Bronchus fibroblast of lung (primary cell): Measurements from ENCODE around the gene OR11H7. TPM values are rescaled to one million over a fixed set of nuclear protein-coding genes. Genes with fewer than 3 reads are reported as not detected.

Experiments
- total RNA-seq: library from RNA; depleted of rRNA; stranded (reverse); fragments of >200 nt; gene quantifications from 2 replicates; pipeline ENCODE4 v1.2.3, GENCODE V29; 2015

The OR11H7 gene
- total RNA-seq = not detected in 2 replicates

DNA sequence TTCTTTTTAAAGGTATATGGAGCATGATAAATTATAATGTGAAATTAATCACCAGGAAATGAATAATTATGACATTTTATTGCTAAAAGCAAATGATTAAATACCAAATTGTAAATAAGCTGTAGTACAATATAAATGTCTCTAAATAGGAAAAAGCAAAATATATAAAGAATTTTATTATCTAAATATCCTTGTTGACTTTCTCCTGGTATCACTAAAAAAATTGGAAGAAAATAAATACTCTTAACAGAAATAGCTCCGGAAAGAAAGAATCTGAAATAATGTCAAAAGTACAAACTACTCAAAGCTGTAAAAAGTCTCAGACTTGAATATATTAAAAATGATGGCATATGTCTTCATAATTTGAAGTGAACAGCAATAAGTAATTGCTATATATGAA is at the start of gene OR11H7:
Gene OR11H7, plus strand, starts transcription at position 301 of the 400 bp plus-strand sequence.

GRCh38 chr14:20190596-20190995 is 38.2 kb upstream of the OR11H7 start, which contains the start of gene OR11G2:
TSS of gene OR11G2 (plus strand) at chr14:20190896. CDS start at chr14:20197438, 6,542 bp downstream.

DNA sequence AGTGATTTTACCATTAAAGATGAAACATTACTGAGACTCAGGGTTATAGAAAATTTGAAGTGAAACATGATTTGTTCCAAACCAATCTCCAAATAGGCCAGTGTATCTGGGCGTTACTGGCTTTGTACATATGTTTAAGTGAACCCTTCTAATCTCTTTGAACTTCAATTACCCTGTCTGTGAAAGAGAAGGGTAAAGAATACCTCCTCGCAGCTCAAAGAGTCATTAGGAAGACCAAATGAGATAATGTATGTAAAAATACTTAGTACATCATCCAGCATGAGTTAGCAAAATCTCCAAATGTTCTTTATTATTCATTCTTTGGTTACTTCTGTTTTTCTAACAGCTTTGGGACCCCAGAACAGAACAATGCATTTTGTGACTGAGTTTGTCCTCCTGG is 5.4 kb upstream of the OR11H7 start, which contains the start of gene OR11H6:
Gene OR11H6, plus strand, starts transcription at position 301 of the 400 bp plus-strand sequence. Its CDS starts 0 bp downstream, at position 301.

Other genes starting within 250 kb of the OR11H7 start
- not detected in 2 replicates for gene OR4Q2, start 226.8 kb upstream of the OR11H7 start, total RNA-seq
- not detected in 2 replicates for gene OR4K14, start 209.7 kb upstream of the OR11H7 start, total RNA-seq
- not detected in 2 replicates for gene OR4K13, start 192.9 kb upstream of the OR11H7 start, total RNA-seq
- not detected in 2 replicates for gene OR4L1, start 168.9 kb upstream of the OR11H7 start, total RNA-seq
- not detected in 2 replicates for gene OR4K17, start 118.2 kb upstream of the OR11H7 start, total RNA-seq
- not detected in 2 replicates for gene OR4N5, start 90.2 kb upstream of the OR11H7 start, total RNA-seq
- gene OR11G2, start 38.1 kb upstream of the OR11H7 start, total RNA-seq = not detected in 2 replicates
- not detected in 2 replicates for gene OR11H6, start 5.3 kb upstream of the OR11H7 start, total RNA-seq
- not detected in 2 replicates for gene OR11H4, start 10.3 kb downstream of the OR11H7 start, total RNA-seq
- gene TTC5, start 77.0 kb downstream of the OR11H7 start, total RNA-seq = 8.6 and 10.9 TPM in 2 replicates
- 51.6 and 53.7 TPM in 2 replicates for gene CCNB1IP1, start 104.3 kb downstream of the OR11H7 start, total RNA-seq
- gene PARP2, start 114.7 kb downstream of the OR11H7 start, total RNA-seq = 18.0 and 18.8 TPM in 2 replicates
- gene TEP1, start 184.5 kb downstream of the OR11H7 start, total RNA-seq = 7.0 and 9.4 TPM in 2 replicates
- 0.30 and 0.50 TPM in 2 replicates for gene KLHL33, start 207.2 kb downstream of the OR11H7 start, total RNA-seq
- gene OSGEP, start 225.8 kb downstream of the OR11H7 start, total RNA-seq = 62.5 and 70.6 TPM in 2 replicates
- gene APEX1, start 226.2 kb downstream of the OR11H7 start, total RNA-seq = 278 and 299 TPM in 2 replicates
- gene PIP4P1, start 232.5 kb downstream of the OR11H7 start, total RNA-seq = 19.2 and 19.8 TPM in 2 replicates
- 51.7 and 54.6 TPM in 2 replicates for gene PNP, start 240.4 kb downstream of the OR11H7 start, total RNA-seq